ENCODE data around the gene RTN4RL1. TPM values are rescaled to one million over a fixed set of nuclear protein-coding genes. Genes with fewer than 3 reads are reported as not detected.
A peak's percentile ranks its signal among the peaks of the same experiment; 100 is the strongest.

Gene RTN4RL1
- total and polyA plus RNA-seq, 2 of the 4 experiments (the other 2 are of a cell fraction): under 0.01 to 0.03 TPM

GRCh38 chr17:2063261-2064146 lies 38.4 kb upstream of the RTN4RL1 start:
- peaks cover 56% of the 10 kb centered on the region for H3K36me3 ChIP-seq (ENCODE audit: control insufficient read depth, insufficient read depth, low read length)
- H3K9me3 ChIP-seq (ENCODE audit: control insufficient read depth, insufficient read depth, low read length): no peaks in the 10 kb centered on the region
- dilution Hi-C loops (cut with HindIII; ENCODE audit: low sequenced_read_pairs, unreplicated experiment) (no loop called here), in situ Hi-C loops (cut with MboI; ENCODE audit: low sequenced_read_pairs) (loop anchor here (10.0 kb wide), 1 partner anchor 111 kb away; no protein-coding TSS in a partner anchor), intact Hi-C loops (cut with micrococcal nuclease) (no loop called here)
- H3K27me3 ChIP-seq (ENCODE audit: control insufficient read depth, insufficient read depth, low read length): no peaks in the 10 kb centered on the region
- H3K4me1 ChIP-seq (ENCODE audit: control insufficient read depth, insufficient read depth, low read length): peaks cover 76% of the 10 kb centered on the region
- H4K20me1 ChIP-seq (ENCODE audit: insufficient read depth, low read length): peaks cover 6% of the 10 kb centered on the region; the same call in 1 of the 2 replicates
- 86% methylated on average over 6 of the region's 16 CpGs; no CpG with 5 or more reads in 1 of the 2 experiments for WGBS, 2 experiments (ENCODE audit: extremely low coverage in 2 of 2, insufficient read length in 1 of 2)
- H3K4ac ChIP-seq (ENCODE audit: low read depth, low read length): peak overlapping the region; percentile 90
- H2BK5ac ChIP-seq (ENCODE audit: low read depth, low read length, poor library complexity, severe bottlenecking): peak overlapping the region; percentile 95
- DNase-seq (peak; percentile 72), ATAC-seq (ENCODE audit: low read depth) (no peak)
- H3K9me1 ChIP-seq (ENCODE audit: insufficient read depth, low read length): peaks cover 41% of the 10 kb centered on the region
- POLR2A ChIA-PET (ENCODE audit: unreplicated experiment): interaction anchor here (0.9 kb wide), 1 partner anchor 28 kb away, joined by 5 read pairs; no protein-coding TSS in a partner anchor
- peak overlapping the region; percentile 90 for H4K91ac ChIP-seq (ENCODE audit: insufficient read depth, low read depth, low read length)
- H4K8ac ChIP-seq (ENCODE audit: low read depth in 2 of 2, low read length in 2 of 2): peak overlapping the region; percentile 60 to 84; a peak in 3 of 4 replicates
- peak; percentile 57; the same call in 1 of the 2 replicates for TF ChIP-seq POLR2A (IDR thresholded peaks at IDR 0.05; ENCODE audit: low read depth, low read length)
- no peak for TF ChIP-seq MAZ (IDR thresholded peaks at IDR 0.05; ENCODE audit: borderline replicate concordance, low read depth, low read length)
- no peak for TF ChIP-seq RFX5 (IDR thresholded peaks at IDR 0.05; ENCODE audit: low read depth, low read length)
- no peak for TF ChIP-seq FOS (IDR thresholded peaks at IDR 0.05; ENCODE audit: low read depth, low read length)
- peak overlapping the region; percentile 88 for H4K5ac ChIP-seq (ENCODE audit: low read depth, low read length)
- H3K4me3 ChIP-seq (ENCODE audit: insufficient read depth, low read depth, low read length): no peak overlapping the region
- no peak overlapping the region; the same call in 1 of the 2 replicates for H2BK20ac ChIP-seq (ENCODE audit: low read depth, low read length)
- no peak overlapping the region for H2AK9ac ChIP-seq (replicated peaks; ENCODE audit: low read depth, low read length, poor library complexity)
- no peak overlapping the region for H3K4me2 ChIP-seq (ENCODE audit: low read depth, low read length)
- H3K14ac ChIP-seq (replicated peaks; ENCODE audit: low read depth, low read length): peak overlapping the region; percentile 85
- H2BK120ac ChIP-seq (ENCODE audit: low read depth, low read length): peak overlapping the region; percentile 99
- peak overlapping the region; percentile 94 for H3K18ac ChIP-seq (ENCODE audit: low read depth, low read length)
- H3K9ac ChIP-seq (ENCODE audit: low read depth, low read length): peak overlapping the region; percentile 41; the same call in 1 of the 2 replicates
- peak overlapping the region; percentile 95 for H2AK5ac ChIP-seq (ENCODE audit: low read depth, low read length)
- H2BK15ac ChIP-seq (ENCODE audit: low read depth, low read length): 0 out of 3 replicates have a peak overlapping the region, but pooled peaks have one; percentile 72
- H3K79me1 ChIP-seq (ENCODE audit: low read depth in 1 of 2, low read length in 2 of 2): peaks cover 29 to 88% of the 10 kb centered on the region in 2 experiments
- CTCF ChIA-PET: interaction anchor here (0.7 kb wide), 1 partner anchor 181 kb away, joined by 3 read pairs; no protein-coding TSS in a partner anchor
- peak overlapping the region; percentile 73 for H3K23ac ChIP-seq (ENCODE audit: low read depth, low read length)
- H3K56ac ChIP-seq (ENCODE audit: extremely low read depth, insufficient read depth, low read length): peak overlapping the region; percentile 40; the same call in 1 of the 2 replicates
- no peak overlapping the region for H2AFZ ChIP-seq (replicated peaks; ENCODE audit: low read length, poor library complexity)
- H3K27ac ChIP-seq (ENCODE audit: insufficient read depth, low read length): peak overlapping the region; percentile 85
- no TSS peak for BruUV-seq (replicated peaks)
